LHCN-M2 (cell line): ENCODE results near the gene OR4C6. TPM values are rescaled to one million over a fixed set of nuclear protein-coding genes. Genes with fewer than 3 reads are reported as not detected.
A peak's percentile ranks its signal among the peaks of the same experiment; 100 is the strongest.

Source experiments
- DNase-seq: peaks from one replicate; pipeline ENCODE4 v3.0.0-alpha.2; 2012; ENCODE audit warnings: low read depth
- polyA plus RNA-seq: library from polyadenylated mRNA; unstranded; fragments of >200 nt; gene quantifications from one replicate; pipeline ENCODE4 v1.2.1, GENCODE V29; 2012; ENCODE audit warnings: missing spikeins
- total RNA-seq: library from RNA; depleted of rRNA; stranded (reverse); fragments of >200 nt; gene quantifications from 2 replicates; pipeline ENCODE4 v1.2.3, GENCODE V29; 2014; rRNA removed

OR4C6 gene
- not detected in 2 replicates for total RNA-seq
- polyA plus RNA-seq = not detected

DNA sequence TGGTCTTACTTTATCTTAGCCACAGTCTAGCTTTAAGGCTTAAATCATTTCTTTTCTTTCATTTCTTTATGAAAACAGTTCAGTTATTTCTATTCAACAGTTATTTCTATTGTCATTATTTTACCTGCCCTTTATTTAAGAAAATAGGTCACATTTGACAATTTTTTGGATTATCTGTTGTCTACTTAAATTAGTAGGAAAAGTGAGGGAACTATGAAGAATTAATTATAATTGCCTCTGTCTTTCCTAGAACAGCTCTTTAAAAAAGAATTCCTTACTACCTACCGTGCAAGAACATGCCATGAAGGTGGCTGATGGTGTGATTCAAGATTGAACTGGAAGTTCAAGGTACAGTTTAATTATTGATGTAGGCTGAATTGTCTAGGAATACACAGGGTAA lies at the start of gene OR4C6:
TSS of gene OR4C6 (plus strand) at position 301 of the 400 bp plus-strand sequence. CDS start 2,966 bp downstream, outside the sequence.
- no peak for DNase-seq

DNA sequence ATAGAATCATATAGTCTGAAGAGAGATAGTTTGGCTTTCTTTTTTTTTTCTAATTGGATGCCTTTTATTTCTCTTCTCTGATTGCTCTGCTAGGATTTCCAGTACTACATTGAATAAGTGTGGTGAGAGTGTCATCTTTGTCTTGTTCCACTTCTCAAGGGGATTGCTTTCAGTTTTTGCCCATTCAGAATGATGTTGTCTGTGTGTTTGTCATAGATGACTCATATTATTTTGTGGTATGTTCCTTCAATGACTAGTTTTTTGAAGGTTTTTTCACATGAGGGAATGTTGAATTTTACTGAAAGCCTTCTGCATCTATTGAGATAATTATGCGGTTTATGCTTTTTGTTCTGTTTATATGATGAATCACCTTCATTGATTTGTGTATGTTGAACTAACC lies 37.5 kb upstream of the OR4C6 start:
- DNase-seq = no peak

DNA sequence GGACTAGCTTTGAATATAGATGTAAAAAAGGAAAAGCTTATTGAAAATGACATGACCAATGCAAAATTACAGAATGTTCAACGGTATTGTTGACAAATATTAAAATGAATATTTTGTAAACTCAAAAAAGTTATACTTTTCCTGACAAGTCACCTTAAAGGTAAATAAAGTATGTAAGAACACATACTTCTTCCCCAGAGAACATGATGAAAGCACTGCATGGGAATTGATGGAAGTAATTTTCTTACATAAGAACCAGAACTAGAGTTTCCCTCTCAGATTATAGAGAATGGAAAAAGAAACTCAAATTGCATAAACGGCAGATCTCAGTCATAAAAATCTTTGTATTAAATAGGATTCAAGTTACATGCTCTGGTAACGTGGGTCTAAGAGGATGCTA lies 27.2 kb upstream of the OR4C6 start, which contains the start of gene OR4P4:
TSS of gene OR4P4 (plus strand) at position 301 of the 400 bp plus-strand sequence.
- no peak for DNase-seq

DNA sequence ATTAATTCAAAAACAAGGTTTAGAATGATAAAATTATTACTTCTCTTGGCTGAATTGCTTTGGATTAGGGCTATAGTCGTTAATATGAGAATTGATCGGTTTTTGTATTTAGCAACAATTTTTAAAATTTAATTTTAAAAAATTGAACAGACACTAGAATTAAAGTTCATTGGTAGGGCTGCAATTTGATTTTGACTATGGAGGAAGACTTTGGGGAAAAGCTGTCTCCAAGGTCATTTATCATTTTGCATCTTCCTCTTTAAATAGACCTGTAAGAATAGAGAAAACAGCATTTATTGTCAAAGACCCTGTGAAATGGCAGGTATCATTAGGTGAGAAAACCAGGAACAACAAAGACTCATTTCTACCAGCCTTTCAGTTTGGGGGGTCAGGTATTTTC lies 14.0 kb upstream of the OR4C6 start, which contains the start of gene OR4S2:
TSS of gene OR4S2 (plus strand) at position 301 of the 400 bp plus-strand sequence. CDS start 2,577 bp downstream, outside the sequence.
- DNase-seq = no peak

- no peak for DNase-seq
These were observed 9.4 kb upstream of the OR4C6 start for GRCh38 chr11:55652560-55652959.

- DNase-seq = no peak
These were observed 6.9 kb upstream of the OR4C6 start for GRCh38 chr11:55655096-55655495.

- DNase-seq = no peak
These were observed 3.9 kb upstream of the OR4C6 start for GRCh38 chr11:55658031-55658573.

DNA sequence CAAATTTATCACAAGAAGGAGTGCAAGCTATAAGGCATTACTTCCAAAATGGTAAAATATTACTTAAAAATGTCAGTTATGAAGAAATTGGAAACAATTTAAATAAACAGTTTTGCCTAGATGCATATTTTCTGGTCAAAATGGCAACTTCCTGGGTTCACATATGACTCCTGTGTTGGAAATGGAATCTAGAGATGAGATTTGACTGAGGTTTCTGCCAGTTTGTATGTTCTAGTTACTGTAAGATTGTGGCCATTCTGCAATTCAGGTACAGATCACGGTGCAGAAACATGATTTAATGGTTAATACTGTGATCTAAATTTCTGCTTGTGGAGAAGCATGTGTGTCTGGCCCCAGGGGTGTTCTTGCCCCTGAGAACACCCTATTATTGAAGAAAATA lies 3.4 kb upstream of the OR4C6 start:
- DNase-seq = no peak

DNA sequence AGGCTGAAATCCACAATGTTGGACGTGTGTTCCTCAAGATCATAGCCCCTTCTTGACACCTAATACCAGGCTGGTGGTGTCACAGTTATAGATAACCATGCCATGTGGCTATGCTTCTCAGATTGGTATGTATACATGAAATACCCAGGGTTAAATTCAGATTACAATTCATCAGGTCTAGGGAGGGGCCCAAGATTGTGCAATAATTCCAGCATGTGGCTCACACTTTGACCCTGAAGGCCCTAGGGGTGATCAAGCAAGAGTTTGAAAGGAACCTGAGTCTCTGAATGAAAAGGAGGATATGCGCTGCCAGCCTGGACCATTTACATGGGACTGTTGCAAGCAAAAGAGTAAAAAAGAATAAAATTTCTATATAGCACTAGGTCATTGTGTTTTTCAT lies 7.4 kb downstream of the OR4C6 start:
- no peak for DNase-seq

- no peak for DNase-seq
These were observed 11.9 kb downstream of the OR4C6 start for GRCh38 chr11:55673860-55674259.

DNA sequence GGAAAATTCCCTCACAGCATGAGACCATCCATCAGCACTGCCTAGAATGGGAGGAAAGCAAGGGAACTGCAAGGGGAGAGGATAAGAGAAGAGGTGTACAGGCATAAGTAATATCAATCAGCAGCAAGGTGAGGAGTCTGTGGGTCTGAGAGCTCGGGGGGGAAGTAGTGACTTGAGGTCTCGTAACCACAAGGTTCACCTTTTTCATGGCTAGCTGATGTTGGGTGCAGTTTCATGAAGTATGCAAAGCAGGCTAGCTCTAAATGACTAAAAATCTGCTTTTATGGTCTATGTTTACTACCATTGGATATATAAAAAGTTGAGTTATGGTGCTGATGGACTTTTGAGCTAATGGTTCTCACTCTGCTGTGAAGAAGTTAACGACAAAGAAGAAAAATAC lies 35.8 kb downstream of the OR4C6 start:
- DNase-seq = no peak

GRCh38 chr11:55701429-55701828 lies 39.4 kb downstream of the OR4C6 start:
- no peak for DNase-seq

- DNase-seq = peak; percentile 11
These were observed 45.0 kb downstream of the OR4C6 start for GRCh38 chr11:55707029-55707428.

GRCh38 chr11:55714982-55715888 lies 53.2 kb downstream of the OR4C6 start:
- no peak for DNase-seq

Other genes starting within 250 kb of the OR4C6 start
- gene OR4C15, start 107.7 kb upstream of the OR4C6 start, total RNA-seq = not detected in 2 replicates
- gene OR4C16, start 90.1 kb upstream of the OR4C6 start, total RNA-seq = not detected in 2 replicates
- gene OR4C11, start 54.6 kb upstream of the OR4C6 start, total RNA-seq = not detected in 2 replicates
- gene OR4P4, start 27.1 kb upstream of the OR4C6 start, total RNA-seq = not detected in 2 replicates
- gene OR4S2, start 13.9 kb upstream of the OR4C6 start, total RNA-seq = not detected in 2 replicates
- gene OR5D13, start 111.2 kb downstream of the OR4C6 start, total RNA-seq = not detected in 2 replicates
- gene OR5D14, start 133.4 kb downstream of the OR4C6 start, total RNA-seq = not detected in 2 replicates
- gene OR5L1, start 149.2 kb downstream of the OR4C6 start, total RNA-seq = not detected in 2 replicates
- gene OR5D18, start 157.4 kb downstream of the OR4C6 start, total RNA-seq = not detected in 2 replicates
- not detected in 2 replicates for gene OR5L2, start 165.0 kb downstream of the OR4C6 start, total RNA-seq
- not detected in 2 replicates for gene OR5D16, start 176.6 kb downstream of the OR4C6 start, total RNA-seq
- gene TRIM51, start 221.1 kb downstream of the OR4C6 start, total RNA-seq = not detected in 2 replicates